ENCODE data around the gene PITPNC1. TPM values are rescaled to one million over a fixed set of nuclear protein-coding genes. Genes with fewer than 3 reads are reported as not detected.

Gene PITPNC1
- total and polyA plus RNA-seq, 2 donors (not counting 3 experiments of a cell fraction or from before 2014, with no cell fraction given) = 2.4 to 9.6 TPM

DNA sequence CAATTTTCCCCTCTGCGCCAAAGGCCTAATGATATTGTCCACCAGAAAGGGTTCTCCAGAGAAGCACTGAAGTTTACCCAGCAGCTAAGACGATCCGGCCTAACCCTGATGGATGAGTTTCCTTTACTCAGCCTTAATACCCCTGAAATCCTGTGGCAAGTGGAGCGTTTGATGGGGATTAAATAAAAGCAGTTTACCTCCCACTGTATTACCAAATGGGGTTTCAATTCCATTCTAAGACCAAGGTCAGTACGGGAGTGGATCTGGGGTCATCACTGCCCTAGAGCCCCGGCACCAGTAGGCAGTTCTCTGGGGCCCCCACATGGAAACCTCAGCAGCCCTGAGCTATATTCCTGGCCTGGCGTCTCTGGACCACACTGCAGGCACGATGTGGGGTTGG lies 243.6 kb downstream of the PITPNC1 start:
- H3K79me2 ChIP-seq (ENCODE audit: control insufficient read depth, insufficient read depth, low read length) = no peaks in the 10 kb centered on the region
- dilution Hi-C loops (cut with MboI; ENCODE audit: extremely low pct_ligation_motif_present, low sequenced_read_pairs) = no loop called here
- H3K4me3 ChIP-seq (replicated peaks in 1 of 3; ENCODE audit: insufficient read depth in 1 of 3, low read depth in 1 of 3, low read length in 3 of 3) = no peak overlapping the region
- DNase-seq (ENCODE audit: low read depth, low spot score) (no peak), FAIRE-seq (no peak)
- intact Hi-C loops (cut with micrococcal nuclease) = no loop called here
- ChIA-PET CTCF (interaction anchor here (1.0 to 1.1 kb wide), 2 partner anchors 9 to 27 kb away, joined by 3 to 4 read pairs; no protein-coding TSS in a partner anchor), POLR2A (no interaction called here)
- no peaks in the 10 kb centered on the region for H4K20me1 ChIP-seq (replicated peaks; ENCODE audit: control insufficient read depth, extremely low read depth, insufficient read depth, low read length)
- H2AFZ ChIP-seq (ENCODE audit: low read depth, low read length) = no peak overlapping the region
- BruUV-seq (replicated peaks) = no TSS peak
- H3K4me1 ChIP-seq (ENCODE audit: control insufficient read depth, extremely low read depth, insufficient read depth, low read length) = no peaks in the 10 kb centered on the region
- H3K9me1 ChIP-seq (replicated peaks; ENCODE audit: control insufficient read depth, extremely low read depth, insufficient read depth, low read length) = no peaks in the 10 kb centered on the region
- H3K9me3 ChIP-seq (replicated peaks; ENCODE audit: control insufficient read depth, insufficient read depth, low read length) = no peaks in the 10 kb centered on the region
- no peak overlapping the region for H3K27ac ChIP-seq (ENCODE audit: insufficient read depth, low read depth, low read length)
- TF ChIP-seq, protein P1, sequence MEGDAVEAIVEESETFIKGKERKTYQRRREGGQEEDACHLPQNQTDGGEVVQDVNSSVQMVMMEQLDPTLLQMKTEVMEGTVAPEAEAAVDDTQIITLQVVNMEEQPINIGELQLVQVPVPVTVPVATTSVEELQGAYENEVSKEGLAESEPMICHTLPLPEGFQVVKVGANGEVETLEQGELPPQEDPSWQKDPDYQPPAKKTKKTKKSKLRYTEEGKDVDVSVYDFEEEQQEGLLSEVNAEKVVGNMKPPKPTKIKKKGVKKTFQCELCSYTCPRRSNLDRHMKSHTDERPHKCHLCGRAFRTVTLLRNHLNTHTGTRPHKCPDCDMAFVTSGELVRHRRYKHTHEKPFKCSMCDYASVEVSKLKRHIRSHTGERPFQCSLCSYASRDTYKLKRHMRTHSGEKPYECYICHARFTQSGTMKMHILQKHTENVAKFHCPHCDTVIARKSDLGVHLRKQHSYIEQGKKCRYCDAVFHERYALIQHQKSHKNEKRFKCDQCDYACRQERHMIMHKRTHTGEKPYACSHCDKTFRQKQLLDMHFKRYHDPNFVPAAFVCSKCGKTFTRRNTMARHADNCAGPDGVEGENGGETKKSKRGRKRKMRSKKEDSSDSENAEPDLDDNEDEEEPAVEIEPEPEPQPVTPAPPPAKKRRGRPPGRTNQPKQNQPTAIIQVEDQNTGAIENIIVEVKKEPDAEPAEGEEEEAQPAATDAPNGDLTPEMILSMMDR (IDR thresholded peaks at IDR 0.05; ENCODE audit: extremely low read depth in 1 of 2, insufficient read depth in 1 of 2, low read depth in 1 of 2, low read length in 2 of 2) = no peak
- no peak for TF ChIP-seq POLR2AphosphoS5 (IDR thresholded peaks at IDR 0.05; ENCODE audit: insufficient read depth, low read depth, low read length)
- no peak for TF ChIP-seq FOS (IDR thresholded peaks at IDR 0.05; ENCODE audit: borderline replicate concordance, insufficient read depth, low read length)
- TF ChIP-seq, protein P2, sequence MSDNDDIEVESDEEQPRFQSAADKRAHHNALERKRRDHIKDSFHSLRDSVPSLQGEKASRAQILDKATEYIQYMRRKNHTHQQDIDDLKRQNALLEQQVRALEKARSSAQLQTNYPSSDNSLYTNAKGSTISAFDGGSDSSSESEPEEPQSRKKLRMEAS (IDR thresholded peaks at IDR 0.05; ENCODE audit: insufficient read depth, insufficient read length) = no peak
- TF ChIP-seq JUN (IDR thresholded peaks at IDR 0.05; ENCODE audit: borderline replicate concordance, insufficient read depth, insufficient read length, low read depth) = no peak
- no peak for TF ChIP-seq MYC (IDR thresholded peaks at IDR 0.05; ENCODE audit: low read depth, low read length)
- no peak for TF ChIP-seq EZH2 (IDR thresholded peaks at IDR 0.05; ENCODE audit: borderline replicate concordance, low read depth, low read length, severe bottlenecking)
- TF ChIP-seq POLR2A (IDR thresholded peaks at IDR 0.05; ENCODE audit: low read depth, low read length) = no peak
- no peak for TF ChIP-seq GATA2 (IDR thresholded peaks at IDR 0.05; ENCODE audit: insufficient read depth, insufficient read length, low read depth, low read length)
- no peaks in the 10 kb centered on the region for H3K27me3 ChIP-seq (ENCODE audit: control insufficient read depth in 2 of 2, insufficient read depth in 2 of 2, low read length in 2 of 2)
- H3K9ac ChIP-seq (replicated peaks; ENCODE audit: extremely low read depth, insufficient read depth, low read length) = no peak overlapping the region
- H3K36me3 ChIP-seq (ENCODE audit: control insufficient read depth in 2 of 2, extremely low read depth in 1 of 2, insufficient read depth in 2 of 2, low read length in 2 of 2) = no peaks in the 10 kb centered on the region
- H3K4me2 ChIP-seq (ENCODE audit: insufficient read depth, low read length) = no peak overlapping the region

Data from endothelial cell of umbilical vein (primary cell).